Neural progenitor cell (in vitro differentiated cells): ENCODE data around the gene ZNF831. TPM values are rescaled to one million over a fixed set of nuclear protein-coding genes. Genes with fewer than 3 reads are reported as not detected.

ENCODE experiments used
- DNase-seq: peaks from one replicate; pipeline ENCODE4 v3.0.0-alpha.2; 2016; ENCODE audit warnings: low spot score
- H2AFZ ChIP-seq: fragments of 200-600 bp; sonication (generic); replicated peaks from 2 replicates; pipeline ENCODE4 v1.6.1; 2016; ENCODE audit warnings: antibody characterized with exemption
- H3F3A ChIP-seq: fragments of 200-600 bp; sonication (generic); 2 replicates; pipeline ENCODE4 v1.6.1; 2016; ENCODE audit warnings: antibody characterized with exemption, low read depth
- H3K27ac ChIP-seq: fragments of 200-600 bp; sonication (generic); 2 replicates; pipeline ENCODE4 v1.5.1; 2016; ENCODE audit warnings: mild to moderate bottlenecking
- H3K27me3 ChIP-seq: fragments of 200-600 bp; sonication (generic); 2 replicates; pipeline ENCODE4 v1.6.1; 2016; ENCODE audit warnings: mild to moderate bottlenecking, moderate library complexity
- H3K36me3 ChIP-seq: fragments of 200-600 bp; sonication (generic); 2 replicates; pipeline ENCODE4 v1.5.1; 2016
- H3K4me1 ChIP-seq: fragments of 200-600 bp; sonication (generic); 2 replicates; pipeline ENCODE4 v1.6.1; 2016; ENCODE audit warnings: mixed run types
- H3K4me2 ChIP-seq: fragments of 200-600 bp; sonication (generic); 2 replicates; pipeline ENCODE4 v1.6.1; 2016
- H3K4me3 ChIP-seq: fragments of 200-600 bp; sonication (generic); 2 replicates; pipeline ENCODE4 v1.5.1; 2016
- H3K79me2 ChIP-seq: fragments of 200-600 bp; sonication (generic); 2 replicates; pipeline ENCODE4 v1.6.1; 2016; ENCODE audit warnings: low read depth
- H3K9ac ChIP-seq: fragments of 200-600 bp; sonication (generic); 2 replicates; pipeline ENCODE4 v1.6.1; 2016
- H3K9me3 ChIP-seq: fragments of 200-600 bp; sonication (generic); 2 replicates; pipeline ENCODE4 v1.5.1; 2016; ENCODE audit warnings: low read depth
- H4K20me1 ChIP-seq: fragments of 200-600 bp; sonication (generic); 2 replicates; pipeline ENCODE4 v1.6.1; 2016; ENCODE audit warnings: low read depth
- H3K27ac Mint-ChIP-seq: 3 replicates; pipeline ENCODE4 v1.8.0; 2021; ENCODE audit warnings: mixed read lengths
- H3K27me3 Mint-ChIP-seq: 2 replicates; pipeline ENCODE4 v1.8.0; 2022; ENCODE audit warnings: low read depth, mild to moderate bottlenecking, inconsistent platforms, moderate library complexity, mixed read lengths; ENCODE audit not compliant: insufficient read depth
- H3K36me3 Mint-ChIP-seq: 3 replicates; pipeline ENCODE4 v1.8.0; 2021; ENCODE audit warnings: mixed read lengths
- H3K4me1 Mint-ChIP-seq: 3 replicates; pipeline ENCODE4 v1.8.0; 2021; ENCODE audit warnings: mixed read lengths
- H3K4me3 Mint-ChIP-seq: 3 replicates; pipeline ENCODE4 v1.8.0; 2021; ENCODE audit warnings: mild to moderate bottlenecking, moderate library complexity, mixed read lengths
- H3K9me3 Mint-ChIP-seq: 3 replicates; pipeline ENCODE4 v1.8.0; 2020; ENCODE audit warnings: mixed read lengths
- EZH2 ChIP-seq: fragments of 200-600 bp; sonication (generic); IDR thresholded peaks from 2 replicates; pipeline ENCODE4 v1.6.1; 2017; ENCODE audit warnings: antibody characterized with exemption, mild to moderate bottlenecking, moderate library complexity
- EZH2phosphoT487 ChIP-seq: fragments of 200-600 bp; sonication (generic); IDR thresholded peaks from 2 replicates; pipeline ENCODE4 v1.6.1; 2017; ENCODE audit warnings: antibody characterized with exemption
- total RNA-seq: library from RNA; depleted of rRNA; stranded (reverse); fragments of >200 nt; gene quantifications from 2 replicates; pipeline ENCODE4 v1.2.3, GENCODE V29; 2015; ENCODE audit warnings: low replicate concordance
- TF ChIP-seq, protein P1 (sequence below): fragments of 200-600 bp; sonication (generic); IDR thresholded peaks from 2 replicates; pipeline ENCODE4 v1.5.1; 2017; ENCODE audit warnings: antibody characterized with exemption, mild to moderate bottlenecking

The ZNF831 gene
- total RNA-seq, 1 donor from 2014 or later = not detected

DNA sequence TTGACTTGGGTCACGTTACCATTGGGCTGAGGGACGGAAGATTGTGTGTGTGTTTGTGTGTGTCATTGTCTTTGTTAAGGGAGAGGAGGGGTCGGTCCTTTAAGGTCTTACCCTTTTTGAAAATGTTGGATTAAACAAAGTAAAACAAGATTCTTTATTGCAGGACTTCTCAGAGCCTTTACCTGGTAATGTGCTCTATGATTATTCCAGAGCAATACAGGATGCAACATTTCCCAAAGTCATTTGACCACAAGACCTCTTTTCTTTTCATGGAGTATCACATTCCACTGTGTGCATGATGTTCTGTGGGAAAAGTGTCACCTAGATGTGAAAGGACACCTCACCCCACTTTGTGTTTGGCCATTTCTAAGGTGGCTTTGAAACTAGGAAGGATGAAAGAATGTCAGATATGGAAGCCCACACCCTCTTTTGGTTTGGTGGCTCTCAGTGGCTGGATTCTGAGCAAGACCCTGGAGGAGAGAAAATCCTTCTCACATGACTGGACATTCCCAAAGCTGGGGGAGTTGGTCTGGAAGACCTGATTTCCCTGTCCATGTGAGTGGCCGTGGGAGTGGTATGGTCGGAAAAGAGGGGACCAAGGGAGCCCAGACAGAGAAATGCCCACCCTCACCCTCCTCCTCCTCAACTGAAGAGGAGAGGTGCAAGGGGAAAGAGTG, 18.2 kb upstream of the ZNF831 start:
- Histone ChIP-seq H3K4me2 (no peak overlapping the region), H3K36me3 (no peaks in the 10 kb centered on the region), H3K9ac (no peak overlapping the region), H3K4me1 (no peaks in the 10 kb centered on the region), H3K4me3 (no peak overlapping the region), H2AFZ (no peak overlapping the region), H4K20me1 (no peaks in the 10 kb centered on the region), H3F3A (no peaks in the 10 kb centered on the region), H3K79me2 (no peaks in the 10 kb centered on the region), H3K27ac (no peak overlapping the region), H3K9me3 (no peaks in the 10 kb centered on the region), H3K27me3 (no peaks in the 10 kb centered on the region)
- Mint-ChIP-seq H3K4me1 (peaks cover 4% of the 10 kb centered on the region), H3K4me3 (no peak overlapping the region), H3K27ac (no peak overlapping the region), H3K36me3 (no peaks in the 10 kb centered on the region), H3K27me3 (peaks cover 5% of the 10 kb centered on the region), H3K9me3 (peaks cover 2% of the 10 kb centered on the region)
- DNase-seq = no peak
- no peak for TF ChIP-seq EZH2phosphoT487
- TF ChIP-seq, protein P1, sequence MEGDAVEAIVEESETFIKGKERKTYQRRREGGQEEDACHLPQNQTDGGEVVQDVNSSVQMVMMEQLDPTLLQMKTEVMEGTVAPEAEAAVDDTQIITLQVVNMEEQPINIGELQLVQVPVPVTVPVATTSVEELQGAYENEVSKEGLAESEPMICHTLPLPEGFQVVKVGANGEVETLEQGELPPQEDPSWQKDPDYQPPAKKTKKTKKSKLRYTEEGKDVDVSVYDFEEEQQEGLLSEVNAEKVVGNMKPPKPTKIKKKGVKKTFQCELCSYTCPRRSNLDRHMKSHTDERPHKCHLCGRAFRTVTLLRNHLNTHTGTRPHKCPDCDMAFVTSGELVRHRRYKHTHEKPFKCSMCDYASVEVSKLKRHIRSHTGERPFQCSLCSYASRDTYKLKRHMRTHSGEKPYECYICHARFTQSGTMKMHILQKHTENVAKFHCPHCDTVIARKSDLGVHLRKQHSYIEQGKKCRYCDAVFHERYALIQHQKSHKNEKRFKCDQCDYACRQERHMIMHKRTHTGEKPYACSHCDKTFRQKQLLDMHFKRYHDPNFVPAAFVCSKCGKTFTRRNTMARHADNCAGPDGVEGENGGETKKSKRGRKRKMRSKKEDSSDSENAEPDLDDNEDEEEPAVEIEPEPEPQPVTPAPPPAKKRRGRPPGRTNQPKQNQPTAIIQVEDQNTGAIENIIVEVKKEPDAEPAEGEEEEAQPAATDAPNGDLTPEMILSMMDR = no peak
- no peak for TF ChIP-seq EZH2

DNA sequence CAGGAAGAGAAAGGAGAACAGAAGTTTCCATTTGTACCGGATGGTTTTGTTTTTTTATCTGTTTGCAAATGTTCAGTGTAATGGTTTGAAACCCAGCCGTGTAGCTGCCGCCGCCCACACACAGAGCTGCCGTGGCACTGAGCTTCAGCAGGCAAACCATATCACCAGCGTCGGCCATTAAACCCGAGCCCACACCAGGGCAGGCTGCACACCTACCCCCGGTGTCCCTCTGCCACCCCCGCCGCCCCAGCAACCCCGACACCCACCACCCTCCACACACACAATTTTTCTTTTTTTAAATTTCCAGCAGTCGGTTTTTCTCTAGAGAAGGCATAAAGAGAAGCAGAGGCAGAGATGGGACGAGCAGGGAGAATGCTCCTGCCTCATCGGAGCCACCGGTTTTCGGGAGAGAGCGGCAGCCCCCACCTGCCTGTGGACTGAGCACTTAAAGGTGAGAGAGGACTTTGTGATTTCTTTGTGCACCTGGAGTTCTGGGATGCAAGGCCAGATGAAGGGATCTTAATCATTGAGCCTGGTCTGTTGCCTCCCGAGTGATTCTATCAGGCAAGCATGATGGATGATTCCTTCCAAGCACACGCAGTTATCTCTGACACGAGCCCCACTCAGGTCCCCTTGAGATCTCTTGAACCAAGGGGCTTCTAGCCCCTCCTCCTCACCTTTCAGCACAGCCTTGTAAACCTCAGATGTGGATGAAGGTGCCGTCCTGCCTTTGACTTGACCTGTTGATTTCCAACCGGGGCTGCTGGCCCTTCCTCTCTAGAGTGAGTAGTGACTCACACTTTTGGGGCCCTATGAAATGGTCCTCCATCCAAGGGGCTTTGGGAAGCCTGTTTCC, 17.5 kb upstream of the ZNF831 start:
- H3K36me3 ChIP-seq = no peaks in the 10 kb centered on the region
- Mint-ChIP-seq H3K27ac (no peak overlapping the region), H3K4me3 (no peak overlapping the region), H3K27me3 (peaks cover 5% of the 10 kb centered on the region), H3K9me3 (peaks cover 2% of the 10 kb centered on the region), H3K36me3 (no peaks in the 10 kb centered on the region), H3K4me1 (peaks cover 4% of the 10 kb centered on the region)
- DNase-seq = no peak
- no peaks in the 10 kb centered on the region for H3F3A ChIP-seq
- H3K27me3 ChIP-seq = no peaks in the 10 kb centered on the region
- H2AFZ ChIP-seq = no peak overlapping the region
- no peak overlapping the region for H3K27ac ChIP-seq
- TF ChIP-seq, protein P1 = no peak
- TF ChIP-seq EZH2 (no peak), EZH2phosphoT487 (no peak)
- H3K9me3 ChIP-seq = no peaks in the 10 kb centered on the region
- H3K4me3 ChIP-seq = no peak overlapping the region
- no peak overlapping the region for H3K9ac ChIP-seq
- H4K20me1 ChIP-seq = no peaks in the 10 kb centered on the region
- no peak overlapping the region for H3K4me2 ChIP-seq
- no peaks in the 10 kb centered on the region for H3K79me2 ChIP-seq
- no peaks in the 10 kb centered on the region for H3K4me1 ChIP-seq

DNA sequence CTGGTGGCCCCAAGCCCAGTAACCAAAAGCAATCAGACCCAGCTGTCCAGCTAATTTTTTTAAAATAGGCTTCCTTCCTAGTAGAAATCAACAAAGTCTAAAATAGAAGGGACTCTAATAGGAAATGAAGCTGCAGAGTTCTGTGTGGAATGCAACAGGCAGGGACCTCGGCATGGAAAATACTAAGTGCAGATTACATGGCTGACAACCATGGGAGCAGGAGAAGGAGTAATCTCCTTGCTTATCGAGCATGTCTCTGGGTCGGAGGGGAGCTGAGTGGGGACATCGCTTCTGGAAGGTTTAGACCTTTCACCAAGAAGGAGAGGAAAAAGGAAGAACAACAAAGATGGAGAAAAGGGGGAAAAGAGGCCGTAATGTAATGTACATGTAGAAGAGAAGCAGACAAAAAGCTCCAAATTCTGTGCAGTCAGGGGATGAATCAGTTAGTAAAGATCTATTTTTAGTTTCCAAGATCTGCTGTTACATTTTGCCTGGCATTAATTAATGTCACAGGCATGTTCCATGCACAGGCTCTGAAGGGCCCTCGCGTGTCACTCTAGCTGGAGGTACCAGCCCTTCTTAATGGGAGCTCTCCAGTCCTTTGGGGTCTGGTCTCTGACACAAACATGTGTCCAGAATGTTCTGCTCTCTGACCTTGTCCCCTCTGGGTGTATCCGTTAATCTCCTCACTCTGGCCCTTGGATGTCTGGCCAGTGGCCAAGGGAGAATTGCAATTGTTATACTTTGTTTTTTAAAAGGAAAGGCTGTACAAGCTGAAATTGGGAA, 16.6 kb upstream of the ZNF831 start:
- Histone ChIP-seq H3K9me3 (no peaks in the 10 kb centered on the region), H4K20me1 (no peaks in the 10 kb centered on the region), H3F3A (no peaks in the 10 kb centered on the region), H3K36me3 (no peaks in the 10 kb centered on the region), H3K9ac (no peak overlapping the region), H3K79me2 (no peaks in the 10 kb centered on the region), H3K4me1 (no peaks in the 10 kb centered on the region), H3K27me3 (no peaks in the 10 kb centered on the region), H3K4me2 (no peak overlapping the region), H3K4me3 (no peak overlapping the region), H2AFZ (no peak overlapping the region), H3K27ac (no peak overlapping the region)
- TF ChIP-seq EZH2 (no peak), EZH2phosphoT487 (no peak)
- TF ChIP-seq, protein P1 = no peak
- no peak overlapping the region for H3K27ac Mint-ChIP-seq
- peaks cover 4% of the 10 kb centered on the region for H3K4me1 Mint-ChIP-seq
- H3K4me3 Mint-ChIP-seq = no peak overlapping the region
- peaks cover 2% of the 10 kb centered on the region for H3K9me3 Mint-ChIP-seq
- H3K36me3 Mint-ChIP-seq = no peaks in the 10 kb centered on the region
- H3K27me3 Mint-ChIP-seq = peaks cover 5% of the 10 kb centered on the region
- no peak for DNase-seq
